Adrenal gland (tissue), 5 donors: ENCODE results near the gene FCN3.

Experiments used
- POLR2A ChIP-seq, 2 donors: fragments of 450-650 bp; IDR thresholded peaks; one replicate each; pipeline ENCODE4 v1.6.1; 2017; ENCODE audit warnings: antibody characterized with exemption in 2 of 2, mild to moderate bottlenecking in 2 of 2, moderate library complexity in 1 of 2
- TF ChIP-seq, protein P1 (sequence below), 6 experiments: fragments of 450-650 bp in 4 of 6; fragments of 200-600 bp in 2 of 6; sonication (generic) in 1 of 6; IDR thresholded peaks; 1 replicate in 5 of 6; 2 replicates in 1 of 6; pipeline versions ENCODE4 v1.5.1 to v1.8.0; 2016 to 2021; ENCODE audit warnings: antibody characterized with exemption in 6 of 6, mild to moderate bottlenecking in 2 of 6, moderate library complexity in 1 of 6
- donor health status: DM: no; HTN: no; CAD: no.

DNA sequence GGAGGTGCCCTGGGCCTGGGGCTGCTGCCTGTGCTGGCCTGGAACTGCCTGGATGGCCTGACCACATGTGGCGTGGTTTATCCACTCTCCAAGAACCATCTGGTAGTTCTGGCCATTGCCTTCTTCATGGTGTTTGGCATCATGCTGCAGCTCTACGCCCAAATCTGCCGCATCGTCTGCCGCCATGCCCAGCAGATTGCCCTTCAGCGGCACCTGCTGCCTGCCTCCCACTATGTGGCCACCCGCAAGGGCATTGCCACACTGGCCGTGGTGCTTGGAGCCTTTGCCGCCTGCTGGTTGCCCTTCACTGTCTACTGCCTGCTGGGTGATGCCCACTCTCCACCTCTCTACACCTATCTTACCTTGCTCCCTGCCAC lies 19.6 kb upstream of the FCN3 start:
- no peak for TF ChIP-seq POLR2A (IDR thresholded peaks at IDR 0.05)
- TF ChIP-seq, protein P1, sequence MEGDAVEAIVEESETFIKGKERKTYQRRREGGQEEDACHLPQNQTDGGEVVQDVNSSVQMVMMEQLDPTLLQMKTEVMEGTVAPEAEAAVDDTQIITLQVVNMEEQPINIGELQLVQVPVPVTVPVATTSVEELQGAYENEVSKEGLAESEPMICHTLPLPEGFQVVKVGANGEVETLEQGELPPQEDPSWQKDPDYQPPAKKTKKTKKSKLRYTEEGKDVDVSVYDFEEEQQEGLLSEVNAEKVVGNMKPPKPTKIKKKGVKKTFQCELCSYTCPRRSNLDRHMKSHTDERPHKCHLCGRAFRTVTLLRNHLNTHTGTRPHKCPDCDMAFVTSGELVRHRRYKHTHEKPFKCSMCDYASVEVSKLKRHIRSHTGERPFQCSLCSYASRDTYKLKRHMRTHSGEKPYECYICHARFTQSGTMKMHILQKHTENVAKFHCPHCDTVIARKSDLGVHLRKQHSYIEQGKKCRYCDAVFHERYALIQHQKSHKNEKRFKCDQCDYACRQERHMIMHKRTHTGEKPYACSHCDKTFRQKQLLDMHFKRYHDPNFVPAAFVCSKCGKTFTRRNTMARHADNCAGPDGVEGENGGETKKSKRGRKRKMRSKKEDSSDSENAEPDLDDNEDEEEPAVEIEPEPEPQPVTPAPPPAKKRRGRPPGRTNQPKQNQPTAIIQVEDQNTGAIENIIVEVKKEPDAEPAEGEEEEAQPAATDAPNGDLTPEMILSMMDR (IDR thresholded peaks at IDR 0.05): no peak
